Thyroid gland (tissue), 4 donors: ENCODE data around the gene MMP24. TPM values are rescaled to one million over a fixed set of nuclear protein-coding genes. Genes with fewer than 3 reads are reported as not detected.

Source experiments
- DNase-seq, 2 donors: peaks; one replicate each; pipeline ENCODE4 v3.0.0-alpha.2; 2019
- H3K27ac ChIP-seq, 3 donors: fragments of 200-600 bp; sonication (generic); 1 replicate in 2 of 3; 2 replicates in 1 of 3; pipeline ENCODE4 v1.5.1; 2016 to 2019; ENCODE audit warnings: mild to moderate bottlenecking in 1 of 3, moderate library complexity in 1 of 3
- H3K27me3 ChIP-seq: fragments of 200-600 bp; sonication (generic); one replicate; pipeline ENCODE4 v1.5.1; 2019
- H3K36me3 ChIP-seq, 2 donors: fragments of 200-600 bp; sonication (generic); one replicate each; pipeline ENCODE4 v1.5.1; 2016 to 2019
- H3K4me1 ChIP-seq, 2 donors: fragments of 200-600 bp; sonication (generic); one replicate each; pipeline ENCODE4 v1.5.1; 2017 to 2019
- H3K4me3 ChIP-seq, 3 donors: fragments of 200-600 bp; sonication (generic); replicated peaks in 1 of 3; 1 replicate in 2 of 3; 2 replicates in 1 of 3; pipeline ENCODE4 v1.5.1; 2016; ENCODE audit warnings: mild to moderate bottlenecking in 1 of 3
- H3K9me3 ChIP-seq: fragments of 200-600 bp; sonication (generic); one replicate; pipeline ENCODE4 v1.5.1; 2017
- CTCF ChIP-seq, 6 experiments: fragments of 200-600 bp in 3 of 6; fragments of 450-650 bp in 3 of 6; sonication (generic) in 3 of 6; IDR thresholded peaks; one replicate each; pipeline ENCODE4 v1.5.1; 2016 to 2019; ENCODE audit warnings: antibody characterized with exemption in 6 of 6, mild to moderate bottlenecking in 2 of 6, inconsistent platforms in 1 of 6, moderate library complexity in 1 of 6
- POLR2A ChIP-seq, 2 donors: fragments of 450-650 bp; IDR thresholded peaks; one replicate each; pipeline ENCODE4 v1.6.1; 2017; ENCODE audit warnings: antibody characterized with exemption in 2 of 2, mild to moderate bottlenecking in 2 of 2, moderate library complexity in 1 of 2
- WGBS, 2 donors: methylation state at CpG; one replicate each; pipeline ENCODE4 v1.1.5; 2017; 5-methylcytosine and 5-hydroxymethylcytosine counted together
- intact Hi-C: fragments of 100-400 bp; cut with DNase I; formaldehyde crosslinking; loops from one replicate; pipeline ENCODE4 v1.15.1; 2023
- total RNA-seq, 4 donors: library from RNA; depleted of rRNA; stranded (reverse); fragments of >200 nt; gene quantifications; one replicate each; pipeline ENCODE4 v1.2.3, GENCODE V29; 2016

MMP24 gene
- total RNA-seq, 4 donors from 2014 or later = 0.67 to 1.6 (median 0.92) TPM

GRCh38 chr20:35287509-35288324 lies 61.2 kb downstream of the MMP24 start:
- WGBS, 2 donors = 84 to 86% methylated on average over 14 to 23 of the region's 28 CpGs
- no peak for TF ChIP-seq POLR2A (IDR thresholded peaks at IDR 0.05)
- TF ChIP-seq CTCF (IDR thresholded peaks at IDR 0.05) = no peak

DNA sequence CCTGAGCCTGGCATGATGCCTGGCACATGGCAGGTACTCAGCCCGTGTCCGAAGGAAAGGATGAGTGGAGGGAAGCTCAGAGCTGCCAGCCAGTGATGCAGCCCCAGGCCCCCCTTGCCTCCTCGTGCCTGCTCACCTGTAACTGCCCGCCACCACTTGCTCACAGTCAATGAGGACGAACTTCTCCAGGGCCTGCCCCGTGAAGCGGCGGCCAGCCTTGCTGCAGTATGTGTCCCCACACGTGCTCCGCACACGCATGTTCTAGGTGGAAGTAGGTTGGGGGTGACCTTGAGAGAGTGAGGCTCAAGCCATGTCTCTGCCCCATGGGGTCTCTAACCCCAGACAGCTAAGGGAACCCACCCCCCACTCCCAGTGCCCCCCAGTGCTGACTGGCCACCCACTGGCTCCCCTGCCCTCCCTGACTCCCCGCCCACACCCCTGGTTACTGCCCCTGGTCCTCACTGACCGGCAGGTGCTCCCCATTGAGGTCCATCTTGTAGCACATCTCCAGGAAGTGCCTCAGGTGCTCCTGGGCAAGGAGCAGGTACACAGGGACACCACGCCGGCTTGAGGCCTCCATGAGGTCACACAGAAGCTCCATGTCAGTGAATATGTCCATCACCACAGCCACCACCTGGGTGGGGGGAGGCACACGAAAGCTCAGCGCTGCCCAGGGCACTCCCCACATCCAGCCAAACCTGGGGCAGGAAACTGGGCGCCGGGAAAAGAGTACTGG lies 62.0 kb downstream of the MMP24 start:
- Histone ChIP-seq H3K36me3 (no peaks in the 10 kb centered on the region), H3K27ac (no peak overlapping the region), H3K4me3 (no peak overlapping the region), H3K4me1 (peaks cover 5 to 10% of the 10 kb centered on the region in 2 donors), H3K9me3 (no peaks in the 10 kb centered on the region), H3K27me3 (no peaks in the 10 kb centered on the region)
- intact Hi-C loops = no loop called here
- 60 to 63% methylated on average over 19 of the region's 19 CpGs for WGBS, 2 donors
- peak; percentile 55 to 74 for DNase-seq
- no peak for TF ChIP-seq POLR2A (IDR thresholded peaks at IDR 0.05)
- TF ChIP-seq CTCF (IDR thresholded peaks at IDR 0.05) = no peak

More at GRCh38 chr20:35287509-35288324, 61.2 kb downstream of the MMP24 start:
- H3K9me3 ChIP-seq = no peaks in the 10 kb centered on the region
- intact Hi-C loops = no loop called here
- H3K36me3 ChIP-seq = no peaks in the 10 kb centered on the region
- H3K27ac ChIP-seq = no peak overlapping the region
- no peaks in the 10 kb centered on the region for H3K27me3 ChIP-seq
- no peak overlapping the region for H3K4me3 ChIP-seq
- peaks cover 8 to 14% of the 10 kb centered on the region in 2 donors for H3K4me1 ChIP-seq
- no peak for DNase-seq

GRCh38 chr20:35290186-35290886 lies 63.8 kb downstream of the MMP24 start:
- intact Hi-C loops = no loop called here
- H3K4me1 ChIP-seq = peaks cover 0 to under 1% of the 10 kb centered on the region in 2 donors
- no peak overlapping the region for H3K27ac ChIP-seq
- no peaks in the 10 kb centered on the region for H3K27me3 ChIP-seq
- no peak overlapping the region for H3K4me3 ChIP-seq
- H3K36me3 ChIP-seq = no peaks in the 10 kb centered on the region
- no peak for TF ChIP-seq POLR2A (IDR thresholded peaks at IDR 0.05)
- 76 to 82% methylated on average over 7 of the region's 7 CpGs for WGBS, 2 donors
- no peak for DNase-seq
- H3K9me3 ChIP-seq = no peaks in the 10 kb centered on the region

- whole genome bisulfite sequencing, 2 donors = 83 to 85% methylated on average over 7 of the region's 7 CpGs
- H3K9me3 ChIP-seq = no peaks in the 10 kb centered on the region
- intact Hi-C loops = no loop called here
- no peak overlapping the region for H3K4me3 ChIP-seq
- H3K27ac ChIP-seq = no peak overlapping the region
- no peaks in the 10 kb centered on the region for H3K4me1 ChIP-seq
- TF ChIP-seq CTCF (IDR thresholded peaks at IDR 0.05) = no peak
- TF ChIP-seq POLR2A (IDR thresholded peaks at IDR 0.05) = no peak
- H3K27me3 ChIP-seq = no peaks in the 10 kb centered on the region
- no peak for DNase-seq
- no peaks in the 10 kb centered on the region for H3K36me3 ChIP-seq
Measured at GRCh38 chr20:35290887-35291417, 64.5 kb downstream of the MMP24 start.
